CD4-positive, alpha-beta T cell treated with Interleukin-4 for 1 hour (primary cell): ENCODE results near the gene TRAPPC3L.

Experiments
- DNase-seq, 2 donors: peaks; one replicate each; pipeline ENCODE4 v3.0.0-alpha.2; 2020 to 2022

Gene TRAPPC3L

GRCh38 chr6:116461932-116462885 is 83.3 kb downstream of the TRAPPC3L start:
- DNase-seq: peak; percentile 33 to 61

- no peak for DNase-seq
These were observed 84.1 kb downstream of the TRAPPC3L start, which contains the start of gene CALHM6 for GRCh38 chr6:116461331-116461931. TSS of gene CALHM6 (plus strand) at chr6:116461375. CDS start at chr6:116461930, 555 bp downstream.

GRCh38 chr6:116459927-116460326 is 85.6 kb downstream of the TRAPPC3L start:
- no peak for DNase-seq

GRCh38 chr6:116458264-116458663 is 87.2 kb downstream of the TRAPPC3L start:
- DNase-seq: no peak

- no peak for DNase-seq
These were observed 88.6 kb downstream of the TRAPPC3L start for GRCh38 chr6:116456927-116457326.

GRCh38 chr6:116456106-116456505 is 89.4 kb downstream of the TRAPPC3L start:
- DNase-seq: no peak

- DNase-seq: no peak
These were observed 93.0 kb downstream of the TRAPPC3L start for GRCh38 chr6:116452531-116452930.

- no peak for DNase-seq
These were observed 93.6 kb downstream of the TRAPPC3L start for GRCh38 chr6:116451916-116452315.

- DNase-seq: no peak
These were observed 94.4 kb downstream of the TRAPPC3L start for GRCh38 chr6:116450769-116451740.

- no peak for DNase-seq
These were observed 95.2 kb downstream of the TRAPPC3L start for GRCh38 chr6:116450185-116450710.

GRCh38 chr6:116449565-116449964 is 95.9 kb downstream of the TRAPPC3L start:
- DNase-seq: no peak

- DNase-seq: peak in 1 of 2 donors; percentile 48
These were observed 97.9 kb downstream of the TRAPPC3L start for GRCh38 chr6:116447496-116448011.

GRCh38 chr6:116447052-116447451 is 98.4 kb downstream of the TRAPPC3L start:
- no peak for DNase-seq

- no peak for DNase-seq
These were observed 99.1 kb downstream of the TRAPPC3L start for GRCh38 chr6:116446399-116446798.

GRCh38 chr6:116445102-116445501 is 100.4 kb downstream of the TRAPPC3L start:
- no peak for DNase-seq
